Fibroblast of lung (primary cell): Measurements from ENCODE around the gene PPP5C.
"Not testable (repeated sequence)": the region's sequence is repeated elsewhere in the genome, so short reads cannot be mapped to it uniquely, and the experiment has no call there.

ENCODE experiments used
- EZH2 ChIP-seq: IDR thresholded peaks from 2 replicates; pipeline ENCODE4 v1.5.1; 2012; ENCODE audit warnings: low read length, control low read depth, mild to moderate bottlenecking; ENCODE audit errors: missing control alignments
- TF ChIP-seq, protein P1 (sequence below), 2 donors: IDR thresholded peaks in 1 of 2; conservative IDR thresholded peaks in 1 of 2; 1 replicate in 1 of 2; 2 replicates in 1 of 2; pipeline ENCODE4 v1.5.1; 2011 to 2012; ENCODE audit warnings: low read length in 2 of 2, control low read depth in 1 of 2, inconsistent platforms in 1 of 2, low read depth in 1 of 2, mild to moderate bottlenecking in 1 of 2

DNA sequence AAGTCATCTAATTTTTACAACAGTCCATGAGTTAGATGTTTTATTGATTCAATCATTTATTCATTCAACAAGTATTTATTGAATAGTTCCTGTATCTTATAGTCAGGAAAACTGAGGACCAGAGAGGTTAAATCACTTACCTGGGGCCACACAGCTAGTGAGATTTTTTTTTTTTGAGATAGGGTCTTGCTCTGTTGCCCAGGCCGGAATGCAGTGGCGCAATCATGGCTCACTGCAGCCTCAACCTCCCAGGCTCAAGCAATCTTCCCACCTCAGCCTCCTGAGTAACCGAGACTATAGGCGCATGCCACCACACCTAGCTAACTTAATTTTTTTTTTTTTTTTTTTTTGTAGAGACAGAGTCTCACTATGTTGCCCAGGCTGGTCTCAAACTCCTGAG is 88.8 kb downstream of the PPP5C start:
- TF ChIP-seq, protein P1, sequence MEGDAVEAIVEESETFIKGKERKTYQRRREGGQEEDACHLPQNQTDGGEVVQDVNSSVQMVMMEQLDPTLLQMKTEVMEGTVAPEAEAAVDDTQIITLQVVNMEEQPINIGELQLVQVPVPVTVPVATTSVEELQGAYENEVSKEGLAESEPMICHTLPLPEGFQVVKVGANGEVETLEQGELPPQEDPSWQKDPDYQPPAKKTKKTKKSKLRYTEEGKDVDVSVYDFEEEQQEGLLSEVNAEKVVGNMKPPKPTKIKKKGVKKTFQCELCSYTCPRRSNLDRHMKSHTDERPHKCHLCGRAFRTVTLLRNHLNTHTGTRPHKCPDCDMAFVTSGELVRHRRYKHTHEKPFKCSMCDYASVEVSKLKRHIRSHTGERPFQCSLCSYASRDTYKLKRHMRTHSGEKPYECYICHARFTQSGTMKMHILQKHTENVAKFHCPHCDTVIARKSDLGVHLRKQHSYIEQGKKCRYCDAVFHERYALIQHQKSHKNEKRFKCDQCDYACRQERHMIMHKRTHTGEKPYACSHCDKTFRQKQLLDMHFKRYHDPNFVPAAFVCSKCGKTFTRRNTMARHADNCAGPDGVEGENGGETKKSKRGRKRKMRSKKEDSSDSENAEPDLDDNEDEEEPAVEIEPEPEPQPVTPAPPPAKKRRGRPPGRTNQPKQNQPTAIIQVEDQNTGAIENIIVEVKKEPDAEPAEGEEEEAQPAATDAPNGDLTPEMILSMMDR (conservative IDR thresholded peaks at IDR 0.05 in 1 of 2, IDR thresholded peaks at IDR 0.05 in 1 of 2; ENCODE audit: low read depth in 1 of 2, low read length in 2 of 2) = not testable (repeated sequence)
- not testable (repeated sequence) for TF ChIP-seq EZH2
